ENCODE measurements around the gene FAM167B. TPM values are rescaled to one million over a fixed set of nuclear protein-coding genes. Genes with fewer than 3 reads are reported as not detected.

FAM167B gene
- total RNA-seq, 2 experiments from 2014 or later, result 0.80 to 1.2 TPM

Other genes with a start within 250 kb of the FAM167B start
- gene KHDRBS1, start 233.4 kb upstream of the FAM167B start, total RNA-seq, result 100 to 1,000 TPM; 166 to 183 TPM
- gene TMEM39B, start 174.3 kb upstream of the FAM167B start, total RNA-seq, result 10 to 100 TPM; 27.3 to 30.0 TPM
- 10 to 100 TPM; 59.6 to 82.8 TPM for gene KPNA6, start 139.2 kb upstream of the FAM167B start, total RNA-seq
- 100 to 1,000 TPM in 1 of 2 experiments, 10 to 100 TPM in 1; 85.8 to 104 TPM for gene TXLNA, start 67.5 kb upstream of the FAM167B start, total RNA-seq
- gene CCDC28B, start 46.6 kb upstream of the FAM167B start, total RNA-seq, result 10 to 100 TPM; 33.0 to 43.3 TPM
- 1 to 10 TPM; 5.4 to 7.2 TPM for gene IQCC, start 41.6 kb upstream of the FAM167B start, total RNA-seq
- under 1 TPM in 1 of 2 experiments, not detected in 1; 0.16 TPM for gene DCDC2B, start 38.1 kb upstream of the FAM167B start, total RNA-seq
- 10 to 100 TPM; 11.7 to 12.3 TPM for gene TMEM234, start 24.9 kb upstream of the FAM167B start, total RNA-seq
- gene EIF3I, start 24.8 kb upstream of the FAM167B start, total RNA-seq, result 100 to 1,000 TPM; 162 to 227 TPM
- 100 to 1,000 TPM; 441 to 481 TPM for gene LCK, start 4.0 kb downstream of the FAM167B start, total RNA-seq
- gene HDAC1, start 44.9 kb downstream of the FAM167B start, total RNA-seq, result 100 to 1,000 TPM; 183 to 189 TPM
- gene MARCKSL1, start 89.0 kb downstream of the FAM167B start, total RNA-seq, result 10 to 100 TPM; 11.2 to 11.8 TPM
- gene FAM229A, start 115.3 kb downstream of the FAM167B start, total RNA-seq, result 1 to 10 TPM; 4.1 to 5.4 TPM
- under 1 TPM; 0.70 TPM for gene TSSK3, start 115.3 kb downstream of the FAM167B start, total RNA-seq
- 10 to 100 TPM; 39.8 to 43.3 TPM for gene BSDC1, start 147.2 kb downstream of the FAM167B start, total RNA-seq
- not detected for gene ZBTB8B, start 217.8 kb downstream of the FAM167B start, total RNA-seq